Vagina (tissue), 2 donors: ENCODE results near the gene GAL. TPM values are rescaled to one million over a fixed set of nuclear protein-coding genes. Genes with fewer than 3 reads are reported as not detected.

ENCODE experiments used
- DNase-seq, 2 donors: peaks; one replicate each; pipeline ENCODE4 v3.0.0-alpha.2; 2017; ENCODE audit errors: extremely low spot score in 2 of 2
- H3K27ac ChIP-seq: fragments of 200-600 bp; sonication (generic); one replicate; pipeline ENCODE4 v1.5.1; 2019
- H3K27me3 ChIP-seq: fragments of 200-600 bp; sonication (generic); one replicate; pipeline ENCODE4 v1.5.1; 2019
- H3K36me3 ChIP-seq, 2 donors: fragments of 200-600 bp; sonication (generic); one replicate each; pipeline ENCODE4 v1.5.1; 2017 to 2019
- H3K4me1 ChIP-seq: fragments of 200-600 bp; sonication (generic); one replicate; pipeline ENCODE4 v1.5.1; 2019
- H3K4me3 ChIP-seq, 2 donors: fragments of 200-600 bp; sonication (generic); 1 replicate in 1 of 2; 2 replicates in 1 of 2; pipeline ENCODE4 v1.5.1; 2016 to 2019
- H3K9me3 ChIP-seq: fragments of 200-600 bp; sonication (generic); one replicate; pipeline ENCODE4 v1.5.1; 2019
- POLR2A ChIP-seq, 2 donors: fragments of 450-650 bp; IDR thresholded peaks; one replicate each; pipeline ENCODE4 v1.6.1; 2017; ENCODE audit warnings: antibody characterized with exemption in 2 of 2, mild to moderate bottlenecking in 2 of 2, moderate library complexity in 2 of 2
- POLR2AphosphoS5 ChIP-seq, 2 donors: sonication (generic); formaldehyde crosslinking; IDR thresholded peaks; one replicate each; pipeline ENCODE4 v1.9.0; 2017; ENCODE audit warnings: antibody characterized with exemption in 2 of 2, mild to moderate bottlenecking in 2 of 2, low read depth in 1 of 2; ENCODE audit not compliant: insufficient read depth in 1 of 2
- intact Hi-C: fragments of 100-400 bp; cut with DNase I; formaldehyde crosslinking; loops from one replicate; pipeline ENCODE4 v1.15.1; 2023
- total RNA-seq: library from RNA; depleted of rRNA; stranded (reverse); fragments of >200 nt; gene quantifications from one replicate; pipeline ENCODE4 v1.2.3, GENCODE V29; 2016
- TF ChIP-seq, protein P1 (sequence below), 3 experiments: fragments of 450-650 bp in 2 of 3; fragments of 200-600 bp in 1 of 3; sonication (generic) in 1 of 3; IDR thresholded peaks; one replicate each; pipeline ENCODE4 v1.5.1; 2017 to 2019; ENCODE audit warnings: antibody characterized with exemption in 3 of 3, mild to moderate bottlenecking in 2 of 3, moderate library complexity in 2 of 3

GAL gene
- total RNA-seq, 1 donor from 2014 or later: 15.7 TPM

DNA sequence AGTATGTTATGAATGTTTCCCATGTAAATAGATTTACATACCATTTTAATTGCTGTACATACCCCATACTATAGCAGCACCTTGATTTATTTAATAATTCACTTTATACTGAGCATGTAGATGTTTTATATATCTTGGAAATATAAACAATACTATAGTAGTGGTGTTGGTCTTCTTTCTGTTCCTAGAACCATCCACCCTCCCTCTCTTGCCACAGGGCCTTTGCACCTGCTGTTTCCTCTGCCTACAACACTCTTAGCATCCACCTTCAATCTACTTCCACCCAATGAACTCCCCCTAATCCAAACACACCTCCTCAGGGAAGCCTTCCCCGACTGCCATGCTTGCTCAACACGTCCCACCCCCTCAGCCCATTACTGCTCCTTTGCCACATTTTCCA, 36.7 kb downstream of the GAL start:
- Histone ChIP-seq H3K4me3 (no peak overlapping the region), H3K27me3 (no peaks in the 10 kb centered on the region), H3K36me3 (no peaks in the 10 kb centered on the region), H3K4me1 (no peaks in the 10 kb centered on the region), H3K9me3 (no peaks in the 10 kb centered on the region), H3K27ac (no peak overlapping the region)
- intact Hi-C loops: no loop called here
- TF ChIP-seq POLR2AphosphoS5 (IDR thresholded peaks at IDR 0.05; ENCODE audit: insufficient read depth in 1 of 2, low read depth in 1 of 2): no peak
- TF ChIP-seq, protein P1, sequence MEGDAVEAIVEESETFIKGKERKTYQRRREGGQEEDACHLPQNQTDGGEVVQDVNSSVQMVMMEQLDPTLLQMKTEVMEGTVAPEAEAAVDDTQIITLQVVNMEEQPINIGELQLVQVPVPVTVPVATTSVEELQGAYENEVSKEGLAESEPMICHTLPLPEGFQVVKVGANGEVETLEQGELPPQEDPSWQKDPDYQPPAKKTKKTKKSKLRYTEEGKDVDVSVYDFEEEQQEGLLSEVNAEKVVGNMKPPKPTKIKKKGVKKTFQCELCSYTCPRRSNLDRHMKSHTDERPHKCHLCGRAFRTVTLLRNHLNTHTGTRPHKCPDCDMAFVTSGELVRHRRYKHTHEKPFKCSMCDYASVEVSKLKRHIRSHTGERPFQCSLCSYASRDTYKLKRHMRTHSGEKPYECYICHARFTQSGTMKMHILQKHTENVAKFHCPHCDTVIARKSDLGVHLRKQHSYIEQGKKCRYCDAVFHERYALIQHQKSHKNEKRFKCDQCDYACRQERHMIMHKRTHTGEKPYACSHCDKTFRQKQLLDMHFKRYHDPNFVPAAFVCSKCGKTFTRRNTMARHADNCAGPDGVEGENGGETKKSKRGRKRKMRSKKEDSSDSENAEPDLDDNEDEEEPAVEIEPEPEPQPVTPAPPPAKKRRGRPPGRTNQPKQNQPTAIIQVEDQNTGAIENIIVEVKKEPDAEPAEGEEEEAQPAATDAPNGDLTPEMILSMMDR (IDR thresholded peaks at IDR 0.05): no peak
- no peak for TF ChIP-seq POLR2A (IDR thresholded peaks at IDR 0.05)
- no peak for DNase-seq

DNA sequence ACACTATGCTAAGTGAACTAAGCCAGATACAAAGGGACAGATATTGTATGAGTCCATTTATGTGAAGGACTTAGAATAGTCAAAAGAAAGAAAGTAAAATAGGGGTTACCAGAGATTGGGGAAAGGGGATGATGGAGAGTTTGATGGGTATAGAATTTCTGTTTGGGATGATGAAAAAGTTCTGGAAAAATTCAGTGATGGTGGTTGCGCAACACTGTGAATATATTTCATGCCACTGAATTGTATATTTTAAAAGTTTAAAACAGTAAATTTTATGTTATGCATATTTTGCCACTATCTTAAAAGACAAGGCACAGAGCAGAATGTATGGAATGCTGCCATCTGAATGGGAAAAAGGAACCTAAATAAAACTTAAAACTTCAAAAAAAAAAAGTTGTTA, 37.8 kb downstream of the GAL start:
- Histone ChIP-seq H3K27ac (no peak overlapping the region), H3K9me3 (no peaks in the 10 kb centered on the region), H3K36me3 (no peaks in the 10 kb centered on the region), H3K4me3 (no peak overlapping the region), H3K27me3 (no peaks in the 10 kb centered on the region), H3K4me1 (no peaks in the 10 kb centered on the region)
- TF ChIP-seq POLR2A (IDR thresholded peaks at IDR 0.05) (no peak), POLR2AphosphoS5 (IDR thresholded peaks at IDR 0.05; ENCODE audit: insufficient read depth in 1 of 2, low read depth in 1 of 2) (no peak)
- TF ChIP-seq, protein P1 (IDR thresholded peaks at IDR 0.05): no peak
- intact Hi-C loops: no loop called here
- no peak for DNase-seq

DNA sequence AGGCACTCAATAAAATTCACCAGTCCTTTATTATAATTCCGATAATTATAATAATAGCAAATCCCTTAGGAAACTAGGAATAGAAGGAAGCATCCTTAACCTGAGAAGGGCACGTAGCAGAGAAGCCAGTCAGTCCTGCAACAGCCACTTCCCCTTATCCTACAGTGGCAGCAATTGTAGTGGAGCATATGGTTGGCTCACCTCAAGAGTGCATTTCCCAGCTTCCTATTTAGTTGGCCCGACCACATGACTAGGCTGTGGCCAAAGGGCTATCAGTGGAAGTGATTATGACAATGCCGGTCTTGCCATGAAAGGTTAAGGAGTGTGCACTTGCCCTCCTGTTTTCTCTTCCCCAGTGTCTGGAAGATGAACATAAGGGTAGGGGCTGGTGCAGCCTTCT, 39.9 kb downstream of the GAL start:
- H3K4me3 ChIP-seq: no peak overlapping the region

DNA sequence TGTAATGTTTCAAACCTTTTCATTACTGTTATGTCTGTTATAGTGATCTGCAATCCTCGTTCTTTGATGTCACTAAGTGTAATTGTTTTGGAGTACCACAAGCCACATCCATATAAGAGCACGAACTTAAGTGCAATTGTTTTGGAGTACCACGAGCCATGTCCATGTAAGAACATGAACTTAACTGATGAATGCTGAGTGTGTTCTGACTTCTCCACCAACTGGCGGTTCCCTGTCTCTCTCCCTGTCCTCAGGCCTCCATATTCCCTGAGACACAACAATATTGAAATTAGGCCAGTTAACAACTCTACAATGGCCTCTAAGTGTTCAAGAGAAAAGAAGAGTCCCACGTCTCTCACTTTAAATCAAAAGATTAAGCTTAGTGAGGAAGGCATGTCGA, 43.4 kb downstream of the GAL start:
- TF ChIP-seq, protein P1 (IDR thresholded peaks at IDR 0.05): no peak
- TF ChIP-seq POLR2A (IDR thresholded peaks at IDR 0.05): no peak
- TF ChIP-seq POLR2AphosphoS5 (IDR thresholded peaks at IDR 0.05; ENCODE audit: insufficient read depth in 1 of 2, low read depth in 1 of 2): no peak
- Histone ChIP-seq H3K27me3 (no peaks in the 10 kb centered on the region), H3K4me1 (no peaks in the 10 kb centered on the region), H3K27ac (no peak overlapping the region), H3K9me3 (no peaks in the 10 kb centered on the region), H3K4me3 (no peak overlapping the region), H3K36me3 (no peaks in the 10 kb centered on the region)
- peak in 1 of 2 donors; percentile 27 for DNase-seq
- intact Hi-C loops: no loop called here

More for the DNA sequence above, 39.9 kb downstream of the GAL start:
- no peaks in the 10 kb centered on the region for H3K27me3 ChIP-seq
- intact Hi-C loops: no loop called here
- TF ChIP-seq POLR2AphosphoS5 (IDR thresholded peaks at IDR 0.05; ENCODE audit: insufficient read depth in 1 of 2, low read depth in 1 of 2): no peak
- no peak for TF ChIP-seq POLR2A (IDR thresholded peaks at IDR 0.05)
- TF ChIP-seq, protein P1 (IDR thresholded peaks at IDR 0.05): no peak
- H3K4me1 ChIP-seq: no peaks in the 10 kb centered on the region
- no peak for DNase-seq
- H3K27ac ChIP-seq: no peak overlapping the region
- H3K36me3 ChIP-seq: no peaks in the 10 kb centered on the region
- no peaks in the 10 kb centered on the region for H3K9me3 ChIP-seq

DNA sequence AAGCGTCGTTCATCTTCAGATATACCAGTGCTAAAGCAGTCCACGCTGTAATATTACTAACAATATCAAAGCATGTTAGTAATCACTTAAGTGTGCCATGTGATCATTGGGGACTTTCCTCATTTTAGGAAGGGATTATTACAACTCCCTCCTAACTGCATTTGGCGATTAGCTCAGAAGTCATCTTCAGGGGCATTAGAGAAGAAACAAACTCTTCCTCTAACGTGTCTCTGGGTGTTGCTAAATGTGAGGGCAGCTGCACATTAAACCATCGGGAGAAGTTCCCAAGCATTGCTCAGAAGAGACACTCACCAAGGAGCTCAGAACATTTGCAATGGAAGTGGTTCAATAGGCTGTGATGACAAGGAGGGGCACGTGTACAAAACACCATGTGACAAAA, 49.8 kb downstream of the GAL start:
- no peak for TF ChIP-seq POLR2A (IDR thresholded peaks at IDR 0.05)
- TF ChIP-seq, protein P1 (IDR thresholded peaks at IDR 0.05): no peak
- H3K4me3 ChIP-seq: no peak overlapping the region
- H3K4me1 ChIP-seq: no peaks in the 10 kb centered on the region
- no peak overlapping the region for H3K27ac ChIP-seq
- no peak for DNase-seq
- no peaks in the 10 kb centered on the region for H3K27me3 ChIP-seq
- no peaks in the 10 kb centered on the region for H3K36me3 ChIP-seq
- H3K9me3 ChIP-seq: no peaks in the 10 kb centered on the region
- intact Hi-C loops: no loop called here
